NCI-H2227 treated with DMSO at 0.1 percent for 48 hours (cell line): ENCODE data around the gene TMPRSS11E.
"Not testable (repeated sequence)": the region's sequence is repeated elsewhere in the genome, so short reads cannot be mapped to it uniquely, and the experiment has no call there.

ENCODE experiments used
- DNase-seq: peaks from one replicate; lab custom pipeline; 2025; lab: John Stamatoyannopoulos, UW

The TMPRSS11E gene, protein sequence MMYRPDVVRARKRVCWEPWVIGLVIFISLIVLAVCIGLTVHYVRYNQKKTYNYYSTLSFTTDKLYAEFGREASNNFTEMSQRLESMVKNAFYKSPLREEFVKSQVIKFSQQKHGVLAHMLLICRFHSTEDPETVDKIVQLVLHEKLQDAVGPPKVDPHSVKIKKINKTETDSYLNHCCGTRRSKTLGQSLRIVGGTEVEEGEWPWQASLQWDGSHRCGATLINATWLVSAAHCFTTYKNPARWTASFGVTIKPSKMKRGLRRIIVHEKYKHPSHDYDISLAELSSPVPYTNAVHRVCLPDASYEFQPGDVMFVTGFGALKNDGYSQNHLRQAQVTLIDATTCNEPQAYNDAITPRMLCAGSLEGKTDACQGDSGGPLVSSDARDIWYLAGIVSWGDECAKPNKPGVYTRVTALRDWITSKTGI

DNA sequence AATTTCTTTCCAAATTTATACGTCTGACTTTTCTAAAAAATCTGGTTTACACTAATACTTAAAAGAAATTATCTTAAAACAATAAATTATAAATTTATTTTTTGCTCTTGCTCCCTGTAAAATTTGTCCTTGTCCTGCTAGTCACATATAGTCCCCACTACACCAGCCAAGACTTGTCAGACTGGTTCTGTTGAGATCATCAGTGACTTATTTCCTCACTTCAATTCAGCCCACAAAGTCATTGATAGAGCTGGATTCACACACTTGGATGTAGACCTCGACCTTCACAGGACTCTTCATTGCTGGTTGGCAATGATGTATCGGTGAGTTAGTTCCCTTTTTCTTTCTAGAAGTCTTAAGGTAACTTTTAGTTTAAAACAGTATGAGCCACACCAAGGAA, at the start of gene TMPRSS11E:
Gene TMPRSS11E (plus strand): TSS at position 263 of the 400 bp plus-strand sequence. CDS start 50 bp downstream, at position 313.
- DNase-seq, result no peak

DNA sequence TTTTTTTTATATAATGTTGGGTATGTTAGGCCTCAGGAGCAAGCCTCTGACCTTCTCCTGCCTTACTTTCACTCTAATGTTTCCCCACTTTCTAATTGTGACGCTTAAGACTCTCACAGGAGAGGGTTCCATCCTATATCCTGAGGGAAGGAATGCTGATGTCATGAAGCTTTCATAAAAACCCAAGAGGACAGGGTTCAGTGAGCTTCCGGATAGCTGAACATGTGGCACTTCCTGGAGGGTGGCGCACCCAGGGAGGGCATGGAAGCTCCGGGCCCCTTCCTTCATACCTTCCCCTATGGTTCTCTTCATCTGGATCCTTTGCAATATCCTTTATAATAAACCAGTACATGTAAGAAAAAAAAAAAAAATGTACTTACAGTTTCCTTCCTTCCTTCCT, 48.0 kb upstream of the TMPRSS11E start:
- DNase-seq, result no peak

DNA sequence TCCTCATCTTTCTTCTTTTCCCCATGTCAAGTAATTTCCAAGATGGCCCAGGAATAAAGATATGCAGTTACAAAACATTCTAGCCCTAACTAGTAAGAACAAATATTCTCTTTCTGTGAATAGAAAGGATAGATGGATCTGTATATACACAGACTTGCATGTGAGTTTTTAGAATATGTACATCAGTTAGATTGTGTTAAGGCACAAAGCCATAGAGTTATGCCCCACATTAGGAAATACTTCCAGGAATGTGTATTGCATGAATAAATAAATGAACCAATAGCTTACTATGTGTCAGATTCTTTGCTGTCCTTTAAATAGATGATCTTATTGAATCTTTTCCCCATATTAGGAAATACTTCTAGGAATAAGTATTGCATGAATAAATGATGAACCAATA, 46.0 kb upstream of the TMPRSS11E start:
- no peak for DNase-seq

DNA sequence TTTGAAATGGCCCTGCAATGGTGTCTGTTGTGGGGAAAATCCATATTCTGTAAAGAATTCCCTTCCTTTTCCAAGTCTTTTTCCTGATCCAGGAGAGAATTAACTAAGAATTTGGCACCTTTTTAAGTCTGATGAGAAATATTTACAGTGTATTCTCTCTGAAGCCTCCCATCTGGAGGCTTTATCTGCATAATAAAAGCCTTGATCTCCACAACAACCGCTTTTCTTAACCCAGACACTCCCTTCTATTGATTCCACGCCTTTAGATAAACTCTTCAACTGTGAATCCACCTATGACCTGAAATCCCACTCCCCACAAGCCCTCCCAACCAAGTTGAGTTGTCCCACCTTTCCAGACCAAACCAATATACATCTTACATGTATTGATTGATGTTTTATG, 43.1 kb upstream of the TMPRSS11E start:
- no peak for DNase-seq

DNA sequence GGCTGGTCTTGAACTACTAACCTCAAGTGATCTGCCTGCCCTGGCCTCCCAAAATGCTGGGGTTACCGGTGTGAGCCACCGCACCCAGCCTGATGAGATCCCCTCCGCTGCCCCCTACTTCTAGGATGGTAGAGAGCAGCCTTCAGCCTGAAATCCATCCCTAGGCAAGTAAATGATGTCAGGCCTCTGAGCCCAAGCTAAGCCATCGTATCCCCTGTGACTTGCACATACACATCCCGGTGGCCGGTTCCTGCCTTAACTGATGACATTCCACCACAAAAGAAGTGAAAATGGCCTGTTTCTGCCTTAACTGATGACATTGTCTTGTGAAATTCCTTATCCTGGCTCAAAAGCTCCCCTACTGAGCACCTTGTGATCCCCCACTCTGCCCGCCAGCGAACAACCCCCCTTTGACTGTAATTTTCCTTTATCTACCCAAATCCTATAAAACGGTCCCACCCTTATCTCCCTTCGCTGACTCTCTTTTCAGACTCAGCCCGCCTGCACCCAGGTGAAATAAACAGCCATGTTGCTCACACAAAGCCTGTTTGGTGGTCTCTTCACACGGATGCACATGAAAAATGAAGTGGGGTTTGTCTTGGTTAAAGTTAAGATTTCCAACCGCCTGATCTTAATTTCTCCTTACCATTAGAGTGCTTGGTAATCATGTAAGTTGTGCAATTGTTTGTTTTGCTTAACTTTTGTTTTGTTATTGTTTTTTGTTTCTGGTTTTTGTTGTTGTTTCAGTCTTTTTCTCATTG, 41.4 kb upstream of the TMPRSS11E start:
- DNase-seq, result not testable (repeated sequence)

DNA sequence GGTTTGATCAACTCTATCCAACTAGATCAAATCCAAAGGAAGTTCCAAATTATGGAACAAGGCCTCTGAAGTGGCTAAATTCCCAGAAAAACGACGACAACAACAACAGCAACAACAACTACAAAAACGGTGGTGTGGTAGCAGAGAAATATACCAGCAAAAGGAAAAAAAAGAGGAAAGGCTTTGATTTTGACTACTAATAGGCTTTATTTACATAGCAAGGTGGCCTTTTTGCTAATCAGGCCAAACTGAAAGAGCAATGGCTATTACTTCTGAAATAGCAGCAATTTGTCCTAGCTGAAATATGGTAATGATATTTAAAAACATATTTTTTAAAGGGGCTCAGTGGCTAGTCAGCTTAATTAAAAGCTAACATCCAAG, 40.8 kb upstream of the TMPRSS11E start:
- no peak for DNase-seq

DNA sequence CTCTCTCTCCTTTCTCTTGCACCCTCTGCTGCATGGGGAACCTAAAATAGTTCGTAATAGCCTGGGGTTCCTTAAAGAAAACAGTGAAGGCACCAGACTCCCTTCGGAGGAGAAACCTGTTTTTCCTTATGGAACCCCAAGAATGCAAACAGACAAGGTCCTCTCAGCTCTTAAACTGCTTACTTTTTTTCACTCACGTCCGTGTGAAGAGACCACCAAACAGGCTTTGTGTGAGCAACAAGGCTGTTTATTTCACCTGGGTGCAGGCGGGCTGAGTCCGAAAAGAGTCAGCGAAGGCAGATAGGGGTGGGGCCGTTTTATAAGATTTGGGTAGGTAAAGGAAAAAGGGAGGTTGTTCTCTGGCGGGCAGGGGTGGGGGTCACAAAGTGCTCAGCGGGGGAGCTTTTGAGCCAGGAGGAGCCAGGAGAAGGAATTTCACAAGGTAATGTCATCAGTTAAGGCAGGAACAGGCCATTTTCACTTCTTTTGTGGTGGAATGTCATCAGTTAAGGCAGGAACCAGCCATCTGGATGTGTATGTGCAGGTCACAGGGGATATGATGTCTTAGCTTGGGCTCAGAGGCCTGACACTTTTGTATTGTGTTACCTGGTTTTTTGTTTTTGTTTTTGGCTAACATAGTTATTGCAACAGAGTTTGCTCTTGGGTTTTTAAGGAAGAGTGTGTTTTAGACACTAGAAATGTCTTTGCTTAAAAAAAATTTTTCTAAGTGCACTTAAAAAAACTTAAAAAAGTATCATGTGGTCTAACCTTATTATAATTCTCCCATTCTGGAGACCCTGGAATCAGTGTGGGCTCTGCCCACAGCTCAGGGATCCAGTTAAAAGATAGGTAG, 40.0 kb upstream of the TMPRSS11E start:
- DNase-seq, result not testable (repeated sequence)

DNA sequence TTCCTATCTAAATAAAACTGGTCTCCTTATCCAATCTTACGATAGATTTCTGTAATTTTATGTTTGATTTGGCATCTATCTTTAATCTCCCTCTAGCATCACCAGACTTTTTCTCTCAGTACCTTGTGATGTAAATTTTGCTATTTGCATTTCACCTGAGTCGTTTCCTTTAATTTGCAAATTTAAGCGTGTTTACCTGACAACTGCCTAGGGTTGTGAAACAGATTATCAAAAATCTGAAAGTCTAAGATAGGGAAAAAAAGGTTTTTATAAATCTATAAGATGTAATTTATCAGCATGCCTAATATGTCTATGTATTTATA, 39.4 kb upstream of the TMPRSS11E start:
- no peak for DNase-seq

DNA sequence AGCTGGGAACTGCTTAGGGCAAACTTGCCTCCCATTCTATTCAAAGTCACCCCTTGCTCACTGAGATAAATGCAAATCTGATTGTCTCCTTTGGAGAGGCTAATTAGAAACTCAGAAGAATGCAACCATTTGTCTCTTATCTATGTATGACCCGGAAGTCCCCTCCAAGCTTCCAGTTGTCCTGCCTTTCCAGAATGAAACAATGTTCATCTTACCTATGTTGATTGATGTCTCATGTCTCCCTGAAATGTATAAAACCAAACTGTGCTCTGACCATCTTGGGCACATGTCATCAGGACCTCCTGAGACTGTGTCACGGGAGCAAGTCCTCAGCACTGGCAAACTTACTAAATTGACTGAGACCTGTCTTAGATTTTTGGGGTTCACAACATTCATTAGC, 37.1 kb upstream of the TMPRSS11E start:
- no peak for DNase-seq

DNA sequence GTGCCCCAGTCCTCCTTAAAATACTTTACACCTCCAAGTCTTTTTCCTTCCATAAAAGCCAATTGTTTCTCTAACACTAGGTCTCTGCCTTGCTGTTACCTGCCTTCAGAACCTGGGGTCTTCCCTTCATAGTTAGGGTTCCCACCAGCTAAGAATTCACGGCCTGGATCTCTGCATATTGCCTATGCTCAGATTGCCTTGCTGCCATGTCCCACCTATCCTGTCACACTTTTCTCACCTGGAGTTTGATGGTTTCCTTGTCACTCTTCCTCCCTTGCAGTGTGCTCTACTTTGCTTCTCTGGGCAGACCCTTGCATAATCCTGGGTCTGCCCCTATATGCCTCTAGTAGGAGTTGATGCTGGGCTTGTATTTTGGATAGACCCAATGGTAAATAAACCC, 36.6 kb upstream of the TMPRSS11E start:
- DNase-seq, result no peak

DNA sequence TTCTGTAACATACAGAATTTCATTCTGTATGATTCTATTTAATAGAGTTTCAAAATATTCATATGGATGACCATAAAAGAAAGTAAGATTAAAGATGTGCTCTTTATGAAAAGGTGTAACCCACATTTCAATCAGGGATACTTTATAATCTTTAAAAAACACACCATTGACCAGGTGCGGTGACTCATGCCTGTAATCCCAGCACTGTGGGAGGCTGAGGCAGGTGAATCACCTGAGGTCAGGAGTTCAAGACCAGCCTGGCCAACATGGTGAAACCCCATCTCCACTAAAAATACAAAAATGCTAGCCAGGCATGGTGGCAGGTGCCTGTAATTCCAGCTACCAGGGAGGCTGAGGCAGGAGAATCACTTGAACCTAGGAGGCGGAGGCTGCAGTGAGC, 35.2 kb upstream of the TMPRSS11E start:
- DNase-seq, result not testable (repeated sequence)

DNA sequence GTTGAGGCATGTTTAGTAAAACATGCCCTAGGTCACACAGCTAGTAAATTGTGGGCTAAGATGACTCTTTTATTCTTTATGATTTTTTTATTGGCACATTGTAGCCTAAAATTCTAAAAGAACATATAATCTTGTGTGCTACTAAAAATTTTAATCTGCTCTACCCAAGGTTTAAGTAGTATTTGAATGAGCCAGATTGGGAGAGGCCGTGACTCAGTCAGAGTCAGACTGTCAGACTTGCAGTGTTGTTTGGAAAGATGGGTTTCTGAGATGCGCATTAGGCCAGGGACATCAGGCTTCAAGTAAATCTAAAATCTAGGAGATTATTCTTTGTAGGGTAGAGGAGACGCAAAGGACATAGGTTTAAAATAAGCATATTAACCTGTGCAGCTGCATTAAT, 30.7 kb upstream of the TMPRSS11E start:
- DNase-seq, result no peak

DNA sequence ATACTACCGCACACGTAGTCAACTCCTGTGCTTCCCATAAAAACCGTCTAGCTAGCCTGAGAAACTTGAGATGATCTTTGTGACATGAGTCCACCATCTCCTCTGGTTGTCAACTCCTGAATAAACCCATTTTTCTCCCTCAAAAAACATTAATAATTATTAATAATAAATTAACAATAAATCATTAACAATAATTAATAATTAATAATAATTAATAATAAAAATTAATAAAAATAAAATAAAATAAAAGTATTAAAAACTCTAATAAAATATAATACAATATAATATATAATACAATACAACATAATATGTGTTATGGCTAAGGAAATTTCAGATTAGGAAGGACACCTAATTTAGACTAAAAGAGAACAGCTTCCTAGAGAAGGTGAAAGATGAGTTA, 20.7 kb upstream of the TMPRSS11E start:
- DNase-seq, result no peak

DNA sequence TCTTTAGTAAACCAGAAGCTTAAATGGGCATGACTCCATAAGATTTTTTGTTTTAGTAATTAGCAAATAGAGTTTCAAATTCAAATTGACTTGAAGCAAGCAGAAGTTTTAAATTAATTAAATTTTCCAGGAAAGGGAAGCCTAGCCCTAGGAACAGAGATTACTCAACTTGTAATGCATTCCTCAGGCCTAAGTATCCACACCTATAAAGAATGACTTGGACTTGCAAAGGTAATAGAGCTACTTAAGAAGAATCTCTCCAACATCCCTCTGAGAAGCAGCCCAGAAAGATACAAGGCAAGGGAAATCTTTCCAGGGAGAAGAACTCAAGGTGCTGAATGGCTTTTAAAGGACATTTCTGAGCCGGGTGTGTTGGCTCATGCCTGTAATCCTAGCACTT, 16.9 kb upstream of the TMPRSS11E start:
- no peak for DNase-seq

DNA sequence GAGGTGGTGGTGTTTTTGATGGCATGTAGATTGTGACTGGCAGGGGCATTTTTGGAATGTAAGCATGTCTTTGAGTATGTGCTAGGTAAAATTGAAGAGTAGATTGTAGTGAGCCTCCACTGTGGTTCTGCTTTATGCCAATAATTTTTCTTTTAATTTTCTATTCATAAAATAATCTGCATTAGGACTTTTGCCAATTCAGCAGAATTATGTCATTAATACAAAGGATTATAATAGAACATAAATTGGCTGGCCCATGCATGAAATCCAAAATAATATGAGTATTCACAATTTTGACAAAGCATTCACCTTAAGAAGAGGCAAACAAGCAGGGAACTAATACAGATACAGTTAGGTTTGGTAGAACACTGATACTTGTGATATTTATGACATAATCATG, 14.9 kb upstream of the TMPRSS11E start:
- DNase-seq, result no peak

DNA sequence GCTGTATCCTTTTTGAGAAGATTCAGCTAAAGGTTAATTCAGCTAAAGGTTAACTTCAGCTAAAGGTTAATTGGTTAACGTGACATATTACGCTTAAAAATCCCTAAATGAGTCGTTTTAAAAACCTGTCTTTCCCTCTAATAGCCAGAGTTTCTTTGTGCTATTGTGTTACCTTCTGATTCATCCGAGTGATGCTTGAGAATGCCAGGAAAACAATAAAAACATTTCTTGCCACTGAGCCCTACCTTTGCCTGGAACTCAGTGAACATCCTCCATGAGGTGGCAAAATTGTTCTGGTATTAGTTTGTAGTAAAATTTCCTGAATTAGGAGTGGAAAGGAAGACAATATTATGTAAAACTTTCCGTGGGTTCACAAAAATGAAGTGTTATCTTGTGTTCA, 13.7 kb upstream of the TMPRSS11E start:
- no peak for DNase-seq

DNA sequence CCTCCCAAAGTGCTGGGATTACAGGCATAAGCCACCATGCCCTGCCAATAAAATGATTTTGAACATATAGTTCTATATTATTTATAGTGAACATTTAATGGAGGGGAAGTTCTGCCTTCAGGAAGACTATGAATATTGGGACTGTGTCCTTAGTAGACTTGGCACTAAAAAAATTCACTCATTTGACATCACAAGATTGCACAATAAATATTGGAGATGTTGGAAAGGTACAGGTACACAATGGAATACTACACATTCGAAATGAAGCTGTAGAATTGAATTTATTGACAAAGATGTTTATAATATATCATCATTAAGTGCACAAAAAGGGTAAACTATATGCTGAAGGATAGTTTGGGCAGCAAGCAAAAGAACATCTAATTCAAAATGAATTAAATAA, 13.0 kb upstream of the TMPRSS11E start:
- no peak for DNase-seq

DNA sequence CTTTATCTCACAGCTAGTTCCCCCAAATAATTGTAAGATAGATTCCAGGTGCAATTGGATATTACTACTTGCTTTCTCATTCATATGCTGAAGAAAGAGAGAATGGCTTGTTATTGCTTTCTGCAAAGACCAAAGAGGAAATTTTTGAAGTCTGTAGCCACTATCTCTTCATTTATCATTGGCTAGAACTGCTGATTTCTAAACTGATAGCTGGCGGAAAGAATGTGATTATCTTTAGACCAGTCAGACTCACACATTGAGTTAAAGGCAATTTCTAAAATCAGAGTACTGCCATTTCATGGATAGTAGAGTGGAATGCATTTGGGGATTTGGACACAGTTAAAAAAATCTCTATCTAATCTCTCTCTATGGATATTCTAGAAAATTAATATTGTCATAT, 12.4 kb upstream of the TMPRSS11E start:
- no peak for DNase-seq

DNA sequence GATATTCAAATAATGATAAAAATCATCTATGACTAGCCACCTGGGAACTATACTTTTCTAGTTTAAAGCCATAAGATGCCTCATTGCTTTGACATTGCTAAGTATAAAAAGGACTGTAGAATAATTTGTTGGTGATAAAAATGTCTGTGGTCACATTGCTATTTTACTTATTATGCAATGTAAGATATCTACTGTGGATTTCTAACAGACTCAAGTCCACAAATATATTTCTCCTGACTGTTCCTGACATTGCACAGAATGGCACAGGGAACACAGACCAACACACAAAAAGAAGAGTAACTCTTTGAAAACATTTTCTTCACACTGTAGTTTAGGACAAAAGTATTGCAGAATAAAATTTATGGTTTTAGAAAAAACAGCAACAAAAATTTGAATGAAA, 2.2 kb upstream of the TMPRSS11E start:
- DNase-seq, result no peak

DNA sequence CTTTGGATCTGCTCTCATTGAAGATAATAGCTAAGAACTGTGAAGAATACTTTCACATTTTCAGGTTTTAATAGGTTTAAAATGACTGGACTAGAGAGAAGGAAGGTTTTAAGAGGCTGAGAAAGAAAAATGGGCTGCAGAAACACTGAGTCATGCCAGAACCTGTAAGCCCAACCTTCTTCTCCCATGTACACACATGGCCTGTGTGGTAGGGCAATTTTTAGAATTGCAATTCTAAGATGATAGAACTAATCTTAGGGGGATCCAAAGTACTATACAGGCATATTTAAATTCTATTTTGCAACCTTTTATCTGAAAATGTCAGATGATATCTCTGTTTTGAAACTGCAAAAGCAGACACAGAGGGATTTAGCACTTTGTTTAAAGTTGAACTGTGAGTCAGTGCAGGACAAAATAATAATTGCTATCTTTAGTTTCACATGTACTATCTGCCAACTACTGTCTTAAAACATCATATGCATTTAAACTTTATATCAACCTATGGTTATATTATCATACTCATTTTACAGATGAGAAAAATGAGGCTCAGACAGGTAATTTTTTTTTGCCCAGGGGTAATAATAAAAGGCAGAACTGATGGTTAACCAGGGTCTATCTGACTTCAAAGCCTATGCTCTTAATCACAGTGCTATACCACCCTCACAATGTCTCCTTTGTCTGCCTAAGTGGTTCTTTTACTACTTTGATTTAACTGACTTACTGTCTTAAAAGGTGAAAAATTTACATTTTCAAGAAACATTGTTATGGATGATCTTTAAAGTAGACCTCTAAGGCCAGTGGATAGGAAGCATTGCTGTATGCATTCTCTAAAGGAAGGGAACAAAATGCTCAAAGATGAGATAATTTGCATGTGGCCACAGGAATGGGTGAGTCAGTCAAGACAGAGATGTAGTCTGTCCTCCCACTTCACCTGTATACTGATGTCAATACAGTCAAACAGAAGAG, 4.3 kb downstream of the TMPRSS11E start:
- DNase-seq, result no peak

DNA sequence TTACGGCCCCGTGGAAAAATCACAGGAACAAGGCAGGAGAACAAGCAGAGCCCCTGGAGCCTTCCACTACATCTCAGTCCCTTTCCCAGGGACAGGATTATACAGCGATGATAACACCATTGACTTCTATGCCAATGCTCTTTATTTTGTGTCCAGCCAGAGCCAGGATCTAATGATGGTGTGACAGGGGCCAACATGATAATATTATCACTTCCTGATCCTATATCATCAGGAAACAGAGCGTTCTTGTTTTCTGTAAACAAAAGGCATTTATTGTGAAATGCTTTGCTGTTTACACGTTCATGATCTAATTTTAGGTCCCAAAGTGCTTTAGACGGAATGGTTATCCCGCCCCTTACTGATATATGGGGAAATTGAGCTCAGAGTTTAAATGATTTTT, 12.8 kb downstream of the TMPRSS11E start:
- no peak for DNase-seq

DNA sequence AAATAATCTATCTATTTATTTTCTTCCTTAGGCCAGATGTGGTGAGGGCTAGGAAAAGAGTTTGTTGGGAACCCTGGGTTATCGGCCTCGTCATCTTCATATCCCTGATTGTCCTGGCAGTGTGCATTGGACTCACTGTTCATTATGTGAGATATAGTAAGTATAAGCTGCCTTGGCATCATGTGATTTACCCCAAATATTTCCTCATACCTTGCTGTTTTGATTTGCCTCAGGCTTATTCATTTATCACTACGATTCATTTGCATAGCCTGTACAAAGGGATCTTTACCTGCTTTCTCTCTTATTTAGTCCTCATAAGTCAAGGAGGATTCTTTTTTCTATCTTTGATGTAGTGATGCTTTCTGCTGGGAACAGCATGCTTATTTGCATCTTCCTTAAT, 14.5 kb downstream of the TMPRSS11E start:
- no peak for DNase-seq
